ENCODE data around the gene EEF2K.
A peak's percentile ranks its signal among the peaks of the same experiment; 100 is the strongest.

The EEF2K gene

DNA sequence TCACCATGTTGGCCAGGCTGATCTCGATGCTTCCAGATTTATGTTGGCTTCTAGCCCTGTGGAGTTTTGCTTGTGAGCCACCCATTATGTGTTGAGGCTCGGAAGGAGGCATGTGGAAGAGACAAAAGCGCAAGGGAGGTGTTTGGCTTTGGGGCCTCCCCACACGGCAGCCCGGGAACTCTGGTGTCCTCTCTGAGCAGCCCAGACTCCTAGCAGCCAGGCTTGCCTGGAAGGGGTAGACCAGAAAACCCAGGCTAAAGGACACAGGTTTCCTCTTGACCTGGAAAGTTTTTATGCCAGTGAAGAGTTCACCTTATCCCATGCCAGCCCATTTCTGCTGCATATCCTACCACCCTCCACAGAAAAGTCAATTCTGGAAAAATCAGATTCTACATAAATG lies 22.7 kb upstream of the EEF2K start:
- Histone ChIP-seq H3K9ac (ENCODE audit: insufficient read length, low read depth) (no peak overlapping the region), H3K4me3 (ENCODE audit: insufficient read length, low read depth) (no peak overlapping the region), H3K36me3 (ENCODE audit: insufficient read depth, insufficient read length, low read length) (no peaks in the 10 kb centered on the region), H3K27me3 (ENCODE audit: insufficient read depth, insufficient read length) (no peaks in the 10 kb centered on the region), H3K9me3 (ENCODE audit: insufficient read depth, low read length) (peaks cover 8% of the 10 kb centered on the region; the same call in 1 of the 2 replicates), H3K4me1 (ENCODE audit: insufficient read depth, insufficient read length) (peaks cover 8% of the 10 kb centered on the region)
- TF ChIP-seq ZNF274 (IDR thresholded peaks at IDR 0.05; ENCODE audit: low read depth, low read length) (no peak), SUZ12 (IDR thresholded peaks at IDR 0.05; ENCODE audit: extremely low read depth, insufficient read depth, insufficient read length) (no peak), YY1 (IDR thresholded peaks at IDR 0.05; ENCODE audit: insufficient read depth, insufficient read length) (no peak)
- DNase-seq (ENCODE audit: low read depth, low spot score), result no peak

DNA sequence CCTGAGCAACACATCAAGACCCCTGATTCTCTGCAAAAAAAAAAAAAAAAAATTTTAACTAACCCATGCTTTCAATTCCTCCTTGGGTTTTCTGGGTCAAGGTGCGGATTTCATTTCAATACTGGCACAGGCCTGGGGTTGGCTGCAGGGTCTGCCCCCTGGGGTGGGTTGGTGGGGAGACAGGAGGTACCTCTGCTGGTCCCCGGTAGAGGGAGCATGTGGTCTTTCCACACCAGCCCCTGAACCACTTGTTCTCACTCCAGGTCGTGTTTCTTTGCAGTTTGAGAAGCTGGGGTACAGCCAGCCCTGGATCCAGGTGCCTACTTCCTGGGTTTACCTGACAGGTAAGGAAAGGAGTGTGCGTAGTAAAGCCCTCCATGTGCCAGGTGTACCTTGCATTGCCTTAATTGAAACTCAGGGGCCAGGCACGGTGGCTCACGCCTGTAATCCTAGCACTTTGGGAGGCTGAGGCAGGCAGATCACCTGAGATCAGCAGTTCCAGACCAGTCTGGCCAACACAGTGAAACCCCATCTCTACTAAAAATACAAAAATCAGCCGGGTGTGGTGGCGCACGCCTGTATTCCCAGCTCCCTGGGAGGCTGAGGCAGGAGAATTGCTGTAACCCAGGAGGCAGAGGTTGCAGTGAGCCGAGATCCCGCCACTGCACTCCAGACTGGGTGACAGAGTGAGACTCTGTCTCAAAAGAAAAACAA lies 22.0 kb upstream of the EEF2K start:
- Histone ChIP-seq H3K9me3 (ENCODE audit: insufficient read depth, low read length) (peaks cover 8% of the 10 kb centered on the region; the same call in 1 of the 2 replicates), H3K27me3 (ENCODE audit: insufficient read depth, insufficient read length) (peaks cover under 1% of the 10 kb centered on the region), H3K9ac (ENCODE audit: insufficient read length, low read depth) (peak overlapping the region; percentile 5), H3K4me1 (ENCODE audit: insufficient read depth, insufficient read length) (peaks cover 8% of the 10 kb centered on the region), H3K36me3 (ENCODE audit: insufficient read depth, insufficient read length, low read length) (no peaks in the 10 kb centered on the region), H3K4me3 (ENCODE audit: insufficient read length, low read depth) (no peak overlapping the region)
- DNase-seq (ENCODE audit: low read depth, low spot score), result no peak
- TF ChIP-seq YY1 (IDR thresholded peaks at IDR 0.05; ENCODE audit: insufficient read depth, insufficient read length), result no peak
- no peak for TF ChIP-seq SUZ12 (IDR thresholded peaks at IDR 0.05; ENCODE audit: extremely low read depth, insufficient read depth, insufficient read length)
- TF ChIP-seq ZNF274 (IDR thresholded peaks at IDR 0.05; ENCODE audit: low read depth, low read length), result no peak

DNA sequence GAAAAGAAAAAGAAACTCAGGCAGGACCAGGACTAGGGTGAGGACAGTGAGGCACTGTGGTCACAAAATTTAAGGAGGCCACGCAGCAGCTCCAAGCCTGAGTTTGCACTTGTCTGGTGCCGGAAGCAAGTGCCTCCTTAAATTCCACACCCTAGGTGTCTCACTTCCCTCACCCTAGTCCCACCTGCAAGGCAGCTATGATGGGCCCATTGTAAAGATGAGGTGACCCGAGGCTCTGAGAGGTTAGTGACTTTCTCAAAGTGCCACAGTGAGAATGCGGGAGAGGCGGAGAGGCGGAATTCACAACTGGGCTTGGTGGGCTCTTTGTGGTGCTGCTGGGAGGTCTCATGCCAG lies 21.5 kb upstream of the EEF2K start:
- peaks cover 8% of the 10 kb centered on the region for H3K4me1 ChIP-seq (ENCODE audit: insufficient read depth, insufficient read length)
- H3K9me3 ChIP-seq (ENCODE audit: insufficient read depth, low read length), result peaks cover 8% of the 10 kb centered on the region; the same call in 1 of the 2 replicates
- TF ChIP-seq SUZ12 (IDR thresholded peaks at IDR 0.05; ENCODE audit: extremely low read depth, insufficient read depth, insufficient read length) (no peak), ZNF274 (IDR thresholded peaks at IDR 0.05; ENCODE audit: low read depth, low read length) (no peak), YY1 (IDR thresholded peaks at IDR 0.05; ENCODE audit: insufficient read depth, insufficient read length) (no peak)
- no peaks in the 10 kb centered on the region for H3K36me3 ChIP-seq (ENCODE audit: insufficient read depth, insufficient read length, low read length)
- H3K27me3 ChIP-seq (ENCODE audit: insufficient read depth, insufficient read length), result peaks cover 6% of the 10 kb centered on the region
- H3K9ac ChIP-seq (ENCODE audit: insufficient read length, low read depth), result no peak overlapping the region
- no peak overlapping the region for H3K4me3 ChIP-seq (ENCODE audit: insufficient read length, low read depth)
- no peak for DNase-seq (ENCODE audit: low read depth, low spot score)

GRCh38 chr16:22186517-22186916 lies 19.6 kb upstream of the EEF2K start:
- no peak for DNase-seq (ENCODE audit: low read depth, low spot score)
- 0 out of 2 replicates have a peak, but pooled peaks cover under 1% of the 10 kb centered on the region for H3K9me3 ChIP-seq (ENCODE audit: insufficient read depth, low read length)
- peaks cover 8% of the 10 kb centered on the region for H3K4me1 ChIP-seq (ENCODE audit: insufficient read depth, insufficient read length)
- TF ChIP-seq ZNF274 (IDR thresholded peaks at IDR 0.05; ENCODE audit: low read depth, low read length) (no peak), YY1 (IDR thresholded peaks at IDR 0.05; ENCODE audit: insufficient read depth, insufficient read length) (no peak), SUZ12 (IDR thresholded peaks at IDR 0.05; ENCODE audit: extremely low read depth, insufficient read depth, insufficient read length) (no peak)
- H3K9ac ChIP-seq (ENCODE audit: insufficient read length, low read depth), result no peak overlapping the region
- peaks cover 11% of the 10 kb centered on the region for H3K27me3 ChIP-seq (ENCODE audit: insufficient read depth, insufficient read length)
- H3K36me3 ChIP-seq (ENCODE audit: insufficient read depth, insufficient read length, low read length), result no peaks in the 10 kb centered on the region
- no peak overlapping the region for H3K4me3 ChIP-seq (ENCODE audit: insufficient read length, low read depth)

DNA sequence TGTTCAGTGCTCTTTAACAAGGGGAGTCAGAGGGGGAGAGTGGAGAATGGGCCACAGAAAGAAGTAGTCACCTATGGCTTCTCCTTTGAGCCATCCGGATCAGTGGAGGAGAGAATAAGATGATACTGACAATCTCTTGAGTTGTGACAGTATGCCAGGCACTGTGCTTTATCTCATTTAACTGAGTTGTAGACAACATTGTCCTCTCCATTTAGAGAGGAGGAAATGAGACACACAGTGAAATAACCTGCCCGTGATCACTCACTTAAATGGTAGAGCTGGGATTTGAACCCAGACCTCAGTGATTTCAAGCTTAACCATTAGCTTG lies 17.8 kb upstream of the EEF2K start:
- H3K4me1 ChIP-seq (ENCODE audit: insufficient read depth, insufficient read length), result peaks cover 8% of the 10 kb centered on the region
- no peak for DNase-seq (ENCODE audit: low read depth, low spot score)

DNA sequence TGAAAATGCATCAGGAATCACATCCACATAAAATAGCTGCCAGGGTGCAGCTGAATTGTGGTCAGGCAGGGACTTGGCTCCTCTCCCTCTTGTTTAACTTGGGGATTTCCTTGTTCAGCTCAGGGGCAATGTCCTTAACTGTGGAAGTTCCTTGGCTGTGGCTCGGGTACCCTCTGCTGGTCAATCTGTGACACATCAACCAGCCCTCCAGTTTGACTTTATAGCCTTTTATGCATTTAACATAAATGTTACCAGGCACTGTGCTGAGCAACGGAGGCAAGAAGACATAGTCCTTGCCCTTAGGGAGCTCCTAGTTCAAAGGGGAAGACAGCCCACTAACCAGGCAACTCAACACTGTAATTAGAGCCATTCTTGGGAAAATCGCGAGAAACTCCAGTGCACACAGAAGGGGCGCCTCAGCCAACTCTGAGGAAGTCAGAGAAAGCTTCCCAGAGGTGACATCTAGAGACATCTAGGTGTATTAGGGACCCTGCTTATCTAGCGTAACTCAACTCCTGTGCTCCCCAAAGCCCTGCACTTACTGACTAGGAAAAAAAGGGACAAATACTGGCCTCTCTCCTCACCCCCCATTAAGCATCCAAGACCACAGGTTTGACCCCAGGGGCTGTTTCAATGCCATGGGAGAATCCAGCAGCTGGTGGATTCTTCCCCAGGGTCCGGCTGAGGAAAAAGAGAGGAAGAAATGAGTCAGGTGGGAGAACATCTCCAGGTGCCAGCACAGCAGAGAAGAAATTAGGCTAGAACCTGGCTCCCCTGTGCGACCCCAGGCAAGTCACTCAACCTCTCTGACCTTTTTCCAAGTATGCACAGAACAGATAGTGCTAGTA lies 17.3 kb upstream of the EEF2K start:
- Histone ChIP-seq H3K4me3 (ENCODE audit: insufficient read length, low read depth) (no peak overlapping the region), H3K9me3 (ENCODE audit: insufficient read depth, low read length) (no peaks in the 10 kb centered on the region), H3K27me3 (ENCODE audit: insufficient read depth, insufficient read length) (peaks cover 11% of the 10 kb centered on the region), H3K4me1 (ENCODE audit: insufficient read depth, insufficient read length) (peaks cover 8% of the 10 kb centered on the region), H3K36me3 (ENCODE audit: insufficient read depth, insufficient read length, low read length) (no peaks in the 10 kb centered on the region), H3K9ac (ENCODE audit: insufficient read length, low read depth) (no peak overlapping the region)
- TF ChIP-seq SUZ12 (IDR thresholded peaks at IDR 0.05; ENCODE audit: extremely low read depth, insufficient read depth, insufficient read length) (no peak), YY1 (IDR thresholded peaks at IDR 0.05; ENCODE audit: insufficient read depth, insufficient read length) (no peak), ZNF274 (IDR thresholded peaks at IDR 0.05; ENCODE audit: low read depth, low read length) (no peak)
- DNase-seq (ENCODE audit: low read depth, low spot score), result peak; percentile 76

More for the DNA sequence above, 17.8 kb upstream of the EEF2K start:
- H3K9me3 ChIP-seq (ENCODE audit: insufficient read depth, low read length), result no peaks in the 10 kb centered on the region
- no peak overlapping the region for H3K4me3 ChIP-seq (ENCODE audit: insufficient read length, low read depth)
- no peak overlapping the region for H3K9ac ChIP-seq (ENCODE audit: insufficient read length, low read depth)
- peaks cover 11% of the 10 kb centered on the region for H3K27me3 ChIP-seq (ENCODE audit: insufficient read depth, insufficient read length)
- no peaks in the 10 kb centered on the region for H3K36me3 ChIP-seq (ENCODE audit: insufficient read depth, insufficient read length, low read length)
- TF ChIP-seq YY1 (IDR thresholded peaks at IDR 0.05; ENCODE audit: insufficient read depth, insufficient read length) (no peak), SUZ12 (IDR thresholded peaks at IDR 0.05; ENCODE audit: extremely low read depth, insufficient read depth, insufficient read length) (no peak), ZNF274 (IDR thresholded peaks at IDR 0.05; ENCODE audit: low read depth, low read length) (no peak)

DNA sequence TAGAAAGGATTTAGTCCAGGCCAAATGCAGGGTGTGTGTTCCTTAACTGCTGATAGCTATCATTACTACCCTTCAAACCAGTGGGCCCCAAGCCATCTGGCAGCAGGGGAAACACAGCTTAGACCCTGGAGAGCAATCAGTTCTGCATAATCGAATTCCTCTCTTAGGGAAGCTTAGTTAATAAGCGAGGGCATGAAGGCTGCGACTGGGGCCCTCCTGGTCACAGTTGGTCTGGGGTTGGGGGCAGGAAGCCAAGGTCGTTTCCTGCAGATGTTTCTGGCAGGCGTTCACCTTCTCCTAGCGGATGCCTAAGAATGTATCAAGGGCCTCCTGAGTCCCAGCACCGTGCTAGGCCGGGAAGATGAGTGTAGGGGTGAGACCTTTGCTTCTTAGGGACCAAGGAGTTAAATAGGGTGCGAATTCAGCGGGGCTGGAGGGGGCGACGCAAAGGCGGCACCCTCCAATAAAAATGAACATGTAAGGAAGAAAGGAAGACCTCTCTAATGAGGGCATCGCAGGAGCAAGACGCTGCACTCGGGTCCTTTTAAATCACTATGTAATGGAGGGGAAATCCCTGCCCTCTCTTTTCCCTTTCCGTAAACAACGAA lies 16.5 kb upstream of the EEF2K start:
- no peak for DNase-seq (ENCODE audit: low read depth, low spot score)
- no peak for TF ChIP-seq YY1 (IDR thresholded peaks at IDR 0.05; ENCODE audit: insufficient read depth, insufficient read length)
- TF ChIP-seq ZNF274 (IDR thresholded peaks at IDR 0.05; ENCODE audit: low read depth, low read length), result no peak
- TF ChIP-seq SUZ12 (IDR thresholded peaks at IDR 0.05; ENCODE audit: extremely low read depth, insufficient read depth, insufficient read length), result no peak
- H3K9me3 ChIP-seq (ENCODE audit: insufficient read depth, low read length), result no peaks in the 10 kb centered on the region

More for the DNA sequence above, 16.5 kb upstream of the EEF2K start:
- H3K4me1 ChIP-seq (ENCODE audit: insufficient read depth, insufficient read length), result peaks cover 7% of the 10 kb centered on the region
- H3K4me3 ChIP-seq (ENCODE audit: insufficient read length, low read depth), result peak overlapping the region; percentile 85
- no peaks in the 10 kb centered on the region for H3K36me3 ChIP-seq (ENCODE audit: insufficient read depth, insufficient read length, low read length)
- peak overlapping the region; percentile 79 for H3K9ac ChIP-seq (ENCODE audit: insufficient read length, low read depth)
- peaks cover 11% of the 10 kb centered on the region for H3K27me3 ChIP-seq (ENCODE audit: insufficient read depth, insufficient read length)

All from NT2/D1 (cell line).